DND-41 (cell line): Measurements from ENCODE around the gene MRPL40.
A peak's percentile ranks its signal among the peaks of the same experiment; 100 is the strongest.

Experiments used
- ATAC-seq: fragments of 200-7000 bp; cut with Tn5 transposase; 3 replicates; pipeline ENCODE4 v1.9.1; 2021; ENCODE audit warnings: low read depth; ENCODE audit not compliant: insufficient read depth
- DNase-seq: peaks from one replicate; pipeline ENCODE4 v3.0.0-alpha.2; 2020
- H2AFZ ChIP-seq: 2 replicates; pipeline ENCODE4 v1.6.0; 2012; ENCODE audit warnings: low read depth, low read length
- H3K27ac ChIP-seq: 2 replicates; pipeline ENCODE4 v1.5.1; 2012; ENCODE audit warnings: low read length, inconsistent platforms
- H3K27me3 ChIP-seq: fragments of 200-600 bp; sonication (generic); 2 replicates; pipeline ENCODE4 v1.6.0; 2012; ENCODE audit warnings: low read length, mild to moderate bottlenecking, inconsistent platforms; ENCODE audit not compliant: insufficient read depth, poor library complexity
- H3K36me3 ChIP-seq: 2 replicates; pipeline ENCODE4 v1.5.1; 2012; ENCODE audit warnings: low read length, inconsistent platforms; ENCODE audit not compliant: insufficient read depth
- H3K4me1 ChIP-seq: 2 replicates; pipeline ENCODE4 v1.5.1; 2012; ENCODE audit warnings: mild to moderate bottlenecking, low read length; ENCODE audit not compliant: insufficient read depth
- H3K4me2 ChIP-seq: 2 replicates; pipeline ENCODE4 v1.6.0; 2012; ENCODE audit warnings: mild to moderate bottlenecking, moderate library complexity, low read length, inconsistent platforms; ENCODE audit not compliant: insufficient read depth
- H3K4me3 ChIP-seq, 2 experiments: fragments of 200-600 bp in 1 of 2; shearing (Covaris generic) in 1 of 2; 2 replicates each; pipeline ENCODE4 v1.5.1; 2012 to 2016; ENCODE audit warnings: inconsistent platforms in 2 of 2, low read length in 2 of 2, mild to moderate bottlenecking in 2 of 2, low read depth in 1 of 2, moderate library complexity in 1 of 2
- H3K79me2 ChIP-seq: 2 replicates; pipeline ENCODE4 v1.6.0; 2012; ENCODE audit warnings: low read length, inconsistent platforms; ENCODE audit not compliant: insufficient read depth
- H3K9ac ChIP-seq: 2 replicates; pipeline ENCODE4 v1.6.0; 2012; ENCODE audit warnings: low read depth, mild to moderate bottlenecking, inconsistent platforms, low read length, moderate library complexity
- H3K9me3 ChIP-seq: 2 replicates; pipeline ENCODE4 v1.5.1; 2012; ENCODE audit warnings: low read length, moderate library complexity, mild to moderate bottlenecking, inconsistent platforms; ENCODE audit not compliant: insufficient read depth, severe bottlenecking
- H4K20me1 ChIP-seq: 2 replicates; pipeline ENCODE4 v1.6.0; 2012; ENCODE audit warnings: low read length; ENCODE audit not compliant: insufficient read depth
- CTCF ChIP-seq: IDR thresholded peaks from 2 replicates; pipeline ENCODE4 v1.5.1; 2012; ENCODE audit warnings: borderline replicate concordance, low read length, moderate library complexity, mild to moderate bottlenecking; ENCODE audit not compliant: poor library complexity, severe bottlenecking; ENCODE audit errors: extremely low read depth
- EZH2 ChIP-seq: IDR thresholded peaks from 3 replicates; pipeline ENCODE4 v1.6.1; 2012; ENCODE audit warnings: borderline replicate concordance, low read depth, mild to moderate bottlenecking, moderate library complexity, low read length, inconsistent platforms; ENCODE audit not compliant: severe bottlenecking

Gene MRPL40

GRCh38 chr22:19449422-19449767 is 17.1 kb downstream of the MRPL40 start:
- no peak for ATAC-seq
- Histone ChIP-seq H3K79me2 (peaks cover 55% of the 10 kb centered on the region), H3K4me3 (peak overlapping the region in 1 of 2 experiments; percentile 92; a peak in 2 of 4 replicates), H2AFZ (no peak overlapping the region), H3K36me3 (peaks cover 74% of the 10 kb centered on the region), H3K9me3 (no peaks in the 10 kb centered on the region), H3K27me3 (no peaks in the 10 kb centered on the region), H3K4me1 (peaks cover 45% of the 10 kb centered on the region), H3K27ac (peak overlapping the region; percentile 90; the same call in 1 of the 2 replicates), H3K4me2 (peak overlapping the region; percentile 88), H4K20me1 (peaks cover 16% of the 10 kb centered on the region; the same call in 1 of the 2 replicates), H3K9ac (peak overlapping the region; percentile 85; the same call in 1 of the 2 replicates)
- TF ChIP-seq CTCF (no peak), EZH2 (no peak)
- no peak for DNase-seq

- Histone ChIP-seq H2AFZ (no peak overlapping the region), H3K79me2 (peaks cover 43% of the 10 kb centered on the region), H3K9ac (no peak overlapping the region), H3K27me3 (no peaks in the 10 kb centered on the region), H3K36me3 (peaks cover 77% of the 10 kb centered on the region), H4K20me1 (peaks cover 11% of the 10 kb centered on the region; the same call in 1 of the 2 replicates), H3K4me2 (no peak overlapping the region), H3K4me1 (peaks cover 34% of the 10 kb centered on the region), H3K27ac (no peak overlapping the region), H3K4me3 (no peak overlapping the region), H3K9me3 (no peaks in the 10 kb centered on the region)
- DNase-seq = no peak
- TF ChIP-seq CTCF (no peak), EZH2 (no peak)
- no peak for ATAC-seq
Measured at GRCh38 chr22:19450363-19451175, 18.2 kb downstream of the MRPL40 start.

- Histone ChIP-seq H3K9me3 (no peaks in the 10 kb centered on the region), H3K36me3 (peaks cover 84% of the 10 kb centered on the region), H3K4me3 (no peak overlapping the region), H3K27ac (no peak overlapping the region), H3K27me3 (no peaks in the 10 kb centered on the region), H2AFZ (no peak overlapping the region), H3K4me2 (no peak overlapping the region), H4K20me1 (peaks cover 11% of the 10 kb centered on the region; the same call in 1 of the 2 replicates), H3K79me2 (peaks cover 33% of the 10 kb centered on the region), H3K9ac (no peak overlapping the region), H3K4me1 (peaks cover 24% of the 10 kb centered on the region)
- TF ChIP-seq CTCF (no peak), EZH2 (no peak)
- ATAC-seq (no peak), DNase-seq (no peak)
Measured at GRCh38 chr22:19451570-19451969, 19.2 kb downstream of the MRPL40 start.
